Measurements from ENCODE around the gene GOSR2. TPM values are rescaled to one million over a fixed set of nuclear protein-coding genes. Genes with fewer than 3 reads are reported as not detected.

The GOSR2 gene
- total RNA-seq, 2 donors from 2014 or later: 30.9 to 94.8 TPM

DNA sequence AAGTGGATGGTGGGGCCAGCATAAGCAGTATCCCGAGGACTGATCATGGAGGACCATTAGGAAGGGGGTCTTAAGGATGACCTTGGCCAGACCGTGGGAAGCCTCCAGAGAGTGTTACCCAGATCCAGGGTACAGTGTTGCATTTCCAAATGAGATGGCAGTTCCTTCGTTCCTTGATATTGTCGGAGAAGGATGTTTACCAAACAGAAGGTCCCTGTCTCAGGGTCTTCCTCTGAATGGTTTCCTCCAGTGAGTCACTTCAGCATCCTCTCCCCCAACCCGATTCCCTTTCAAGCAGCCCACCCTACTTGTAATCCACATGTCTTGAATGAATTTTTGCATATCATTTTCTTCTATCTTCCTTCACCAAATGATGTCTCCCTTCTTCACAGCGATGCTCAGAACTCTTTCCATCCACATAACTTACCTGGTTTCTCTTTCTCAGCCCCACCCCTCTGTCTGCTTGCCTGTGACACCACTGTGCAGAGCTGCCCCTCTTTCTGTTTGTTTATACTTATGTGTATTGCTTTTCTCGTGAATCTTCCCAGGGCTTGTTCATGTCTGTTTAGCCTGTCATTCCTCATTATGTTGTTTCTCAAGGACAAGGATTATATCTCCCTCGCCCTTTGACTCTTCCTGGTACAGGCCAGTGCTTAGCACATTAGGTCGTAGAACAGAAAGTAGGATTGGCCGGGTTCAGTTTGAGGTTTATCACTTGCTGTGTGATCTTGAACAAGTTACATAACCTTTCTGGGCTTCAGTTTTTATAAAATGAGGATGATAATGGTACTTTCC lies 5.7 kb downstream of the GOSR2 start:
- TF ChIP-seq, protein P1, sequence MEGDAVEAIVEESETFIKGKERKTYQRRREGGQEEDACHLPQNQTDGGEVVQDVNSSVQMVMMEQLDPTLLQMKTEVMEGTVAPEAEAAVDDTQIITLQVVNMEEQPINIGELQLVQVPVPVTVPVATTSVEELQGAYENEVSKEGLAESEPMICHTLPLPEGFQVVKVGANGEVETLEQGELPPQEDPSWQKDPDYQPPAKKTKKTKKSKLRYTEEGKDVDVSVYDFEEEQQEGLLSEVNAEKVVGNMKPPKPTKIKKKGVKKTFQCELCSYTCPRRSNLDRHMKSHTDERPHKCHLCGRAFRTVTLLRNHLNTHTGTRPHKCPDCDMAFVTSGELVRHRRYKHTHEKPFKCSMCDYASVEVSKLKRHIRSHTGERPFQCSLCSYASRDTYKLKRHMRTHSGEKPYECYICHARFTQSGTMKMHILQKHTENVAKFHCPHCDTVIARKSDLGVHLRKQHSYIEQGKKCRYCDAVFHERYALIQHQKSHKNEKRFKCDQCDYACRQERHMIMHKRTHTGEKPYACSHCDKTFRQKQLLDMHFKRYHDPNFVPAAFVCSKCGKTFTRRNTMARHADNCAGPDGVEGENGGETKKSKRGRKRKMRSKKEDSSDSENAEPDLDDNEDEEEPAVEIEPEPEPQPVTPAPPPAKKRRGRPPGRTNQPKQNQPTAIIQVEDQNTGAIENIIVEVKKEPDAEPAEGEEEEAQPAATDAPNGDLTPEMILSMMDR (IDR thresholded peaks at IDR 0.05): no peak
- Histone ChIP-seq H3K27me3 (replicated peaks; ENCODE audit: insufficient read depth) (no peaks in the 10 kb centered on the region), H3K27ac (no peak overlapping the region), H3K4me3 (no peak overlapping the region), H3K4me1 (ENCODE audit: control insufficient read depth in 1 of 2, low read depth in 2 of 2) (peaks cover 16 to 19% of the 10 kb centered on the region in 2 donors), H3K9me3 (no peaks in the 10 kb centered on the region), H3K36me3 (peaks cover 33% of the 10 kb centered on the region)
- ATAC-seq (ENCODE audit: insufficient number of reproducible peaks, low FRiP score, low read depth) (no peak), DNase-seq (ENCODE audit: low spot score) (no peak)

DNA sequence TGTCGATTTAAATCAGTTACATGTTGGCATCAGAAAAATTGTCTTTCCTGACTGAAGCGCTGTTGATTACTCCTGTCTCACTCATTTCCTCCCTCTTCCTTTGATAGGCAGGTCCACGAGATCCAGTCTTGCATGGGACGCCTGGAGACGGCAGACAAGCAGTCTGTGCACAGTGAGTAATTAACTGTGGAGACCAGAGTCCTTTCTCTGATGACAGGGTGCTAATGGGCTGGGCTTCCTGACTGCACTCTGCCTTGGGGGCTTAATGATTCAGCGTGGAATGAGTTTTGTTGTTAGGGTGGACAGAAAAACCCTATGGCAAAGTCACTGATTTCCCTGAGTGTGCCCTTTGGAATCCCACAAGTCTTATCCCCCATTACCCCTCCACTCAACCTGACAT lies 6.5 kb downstream of the GOSR2 start:
- Histone ChIP-seq H3K27ac (no peak overlapping the region), H3K27me3 (replicated peaks; ENCODE audit: insufficient read depth) (no peaks in the 10 kb centered on the region), H3K36me3 (peaks cover 41% of the 10 kb centered on the region), H3K4me3 (no peak overlapping the region), H3K9me3 (no peaks in the 10 kb centered on the region), H3K4me1 (ENCODE audit: control insufficient read depth in 1 of 2, low read depth in 2 of 2) (peaks cover 10 to 11% of the 10 kb centered on the region in 2 donors)
- DNase-seq (ENCODE audit: low spot score): no peak
- TF ChIP-seq, protein P1 (IDR thresholded peaks at IDR 0.05): no peak
- no peak for ATAC-seq (ENCODE audit: insufficient number of reproducible peaks, low FRiP score, low read depth)

DNA sequence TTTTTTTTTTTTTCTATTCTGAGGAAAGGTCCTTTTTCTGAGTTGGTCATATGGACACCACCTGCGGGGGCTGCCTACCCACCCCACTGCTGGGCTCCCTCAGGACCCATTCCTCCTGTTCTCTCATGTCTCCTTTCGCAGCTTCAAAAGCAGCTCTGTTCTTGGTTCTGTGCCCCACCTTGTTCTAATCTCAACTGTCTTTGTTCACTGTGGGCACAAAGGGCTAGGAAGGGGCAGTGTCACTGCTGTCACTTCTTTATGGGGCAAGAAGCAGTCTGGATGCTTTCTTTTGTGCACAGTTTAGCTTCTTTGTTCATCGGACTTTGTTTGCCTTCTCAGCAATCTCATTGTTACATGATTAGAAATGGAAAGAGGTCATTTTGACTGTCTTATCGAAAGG lies 7.1 kb downstream of the GOSR2 start:
- Histone ChIP-seq H3K4me3 (no peak overlapping the region), H3K4me1 (ENCODE audit: control insufficient read depth in 1 of 2, low read depth in 2 of 2) (peaks cover 3 to 5% of the 10 kb centered on the region in 2 donors), H3K27me3 (replicated peaks; ENCODE audit: insufficient read depth) (no peaks in the 10 kb centered on the region), H3K9me3 (no peaks in the 10 kb centered on the region), H3K27ac (no peak overlapping the region), H3K36me3 (peaks cover 46% of the 10 kb centered on the region)
- DNase-seq (ENCODE audit: low spot score): no peak
- no peak for ATAC-seq (ENCODE audit: insufficient number of reproducible peaks, low FRiP score, low read depth)
- TF ChIP-seq, protein P1 (IDR thresholded peaks at IDR 0.05): no peak

DNA sequence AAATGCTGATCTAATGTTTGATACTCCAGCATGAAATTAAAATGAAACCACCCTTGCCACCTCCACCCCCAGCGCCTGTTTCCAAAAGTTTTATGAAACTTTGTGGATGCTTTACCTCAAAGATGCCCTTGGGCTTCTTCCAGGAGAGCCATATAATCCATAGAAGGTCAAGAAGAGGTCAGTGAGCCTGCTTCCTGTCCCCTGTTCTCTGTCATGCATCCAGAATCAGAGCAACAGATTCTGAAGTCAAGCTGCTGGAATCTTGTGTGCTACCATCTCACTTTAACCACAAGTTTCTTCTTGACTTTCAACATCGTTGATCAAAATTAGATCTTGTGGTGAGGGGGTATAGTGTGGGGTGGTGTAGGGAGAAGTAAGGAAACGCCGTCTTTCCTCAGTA lies 8.6 kb downstream of the GOSR2 start:
- TF ChIP-seq, protein P1 (IDR thresholded peaks at IDR 0.05): no peak
- H3K27me3 ChIP-seq (replicated peaks; ENCODE audit: insufficient read depth): no peaks in the 10 kb centered on the region
- ATAC-seq (ENCODE audit: insufficient number of reproducible peaks, low FRiP score, low read depth) (no peak), DNase-seq (ENCODE audit: low spot score) (no peak)
- no peak overlapping the region for H3K4me3 ChIP-seq
- H3K36me3 ChIP-seq: peaks cover 59% of the 10 kb centered on the region
- no peaks in the 10 kb centered on the region for H3K4me1 ChIP-seq (ENCODE audit: control insufficient read depth in 1 of 2, low read depth in 2 of 2)
- H3K27ac ChIP-seq: no peak overlapping the region
- no peaks in the 10 kb centered on the region for H3K9me3 ChIP-seq

DNA sequence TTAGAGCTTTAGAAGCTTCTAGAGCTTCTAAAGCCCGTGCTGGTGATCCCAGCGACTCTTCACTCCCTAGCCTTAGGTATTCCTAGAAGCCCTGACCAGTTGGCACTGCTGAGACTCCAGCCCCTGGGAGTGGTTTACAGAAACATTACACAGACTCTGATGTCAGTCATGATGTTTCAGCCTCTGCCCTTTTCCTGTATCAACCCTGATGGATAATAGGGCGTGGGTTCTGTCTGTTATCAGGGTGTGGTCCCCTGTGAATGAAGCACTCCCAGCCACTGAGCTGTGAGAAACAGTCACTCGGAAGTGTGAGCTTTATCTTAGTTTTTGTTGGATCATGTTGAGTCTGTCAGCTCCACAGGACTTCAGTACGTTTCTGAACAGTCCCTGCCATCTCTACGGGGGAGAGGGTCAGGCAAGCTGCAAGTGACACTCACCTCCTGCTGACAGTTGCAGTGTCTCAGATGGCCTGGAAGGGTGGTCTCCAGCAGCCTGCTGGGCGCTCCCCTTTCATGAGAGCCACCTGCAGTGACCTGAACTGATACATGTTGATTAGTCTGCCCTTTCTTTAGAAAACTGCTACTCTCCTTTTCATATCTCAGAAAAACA lies 12.8 kb downstream of the GOSR2 start:
- Histone ChIP-seq H3K27ac (no peak overlapping the region), H3K4me1 (ENCODE audit: control insufficient read depth in 1 of 2, low read depth in 2 of 2) (no peaks in the 10 kb centered on the region), H3K36me3 (peaks cover 84% of the 10 kb centered on the region), H3K9me3 (no peaks in the 10 kb centered on the region), H3K4me3 (no peak overlapping the region), H3K27me3 (replicated peaks; ENCODE audit: insufficient read depth) (no peaks in the 10 kb centered on the region)
- ATAC-seq (ENCODE audit: insufficient number of reproducible peaks, low FRiP score, low read depth) (no peak), DNase-seq (ENCODE audit: low spot score) (no peak)
- TF ChIP-seq, protein P1 (IDR thresholded peaks at IDR 0.05): no peak
